WTC11 (cell line): ENCODE results near the gene MEN1. TPM values are rescaled to one million over a fixed set of nuclear protein-coding genes. Genes with fewer than 3 reads are reported as not detected.

Source experiments
- ATAC-seq: fragments of 200-7000 bp; cut with Tn5 transposase; 2 replicates; pipeline ENCODE4 v1.10.0; 2021; ENCODE audit warnings: mild to moderate bottlenecking, moderate library complexity
- CTCF ChIA-PET: fragments of 300-600 bp; sonication (Branson Sonifier 250); formaldehyde crosslinking; loops from one replicate; lab custom pipeline; 2021; ENCODE audit warnings: antibody characterized with exemption; lab: Charles Lee
- POLR2A ChIA-PET: fragments of 350-600 bp; sonication (Branson Sonifier 250); formaldehyde crosslinking; loops from one replicate; lab custom pipeline; 2021; ENCODE audit warnings: antibody characterized with exemption; lab: Charles Lee
- DNase-seq: peaks from one replicate; pipeline ENCODE4 v3.0.0; 2021; ENCODE audit warnings: low spot score
- H3K27ac Mint-ChIP-seq: 2 replicates; pipeline ENCODE4 v1.8.0; 2021; ENCODE audit warnings: mixed read lengths
- H3K27me3 Mint-ChIP-seq: 2 replicates; pipeline ENCODE4 v1.8.0; 2021; ENCODE audit warnings: low read depth, mild to moderate bottlenecking, moderate library complexity, mixed read lengths
- H3K36me3 Mint-ChIP-seq: 2 replicates; pipeline ENCODE4 v1.8.0; 2021; ENCODE audit warnings: mixed read lengths
- H3K4me1 Mint-ChIP-seq: 2 replicates; pipeline ENCODE4 v1.8.0; 2022; ENCODE audit warnings: mixed read lengths
- H3K4me3 Mint-ChIP-seq: 2 replicates; pipeline ENCODE4 v1.8.0; 2021; ENCODE audit warnings: mild to moderate bottlenecking, moderate library complexity, mixed read lengths
- H3K9me3 Mint-ChIP-seq: 2 replicates; pipeline ENCODE4 v1.8.0; 2021; ENCODE audit warnings: mixed read lengths
- ATF3 ChIP-seq: sonication (generic); formaldehyde crosslinking; conservative IDR thresholded peaks from 2 replicates; pipeline ENCODE4 v1.8.1; 2022; ENCODE audit warnings: mild to moderate bottlenecking, missing genetic modification reagents
- ETV6 ChIP-seq: sonication (generic); formaldehyde crosslinking; IDR thresholded peaks from 2 replicates; pipeline ENCODE4 v1.8.1; 2022; ENCODE audit warnings: mild to moderate bottlenecking, missing genetic modification reagents
- GABPB1 ChIP-seq: sonication (generic); formaldehyde crosslinking; IDR thresholded peaks from 2 replicates; pipeline ENCODE4 v1.8.1; 2023; ENCODE audit warnings: mild to moderate bottlenecking, missing genetic modification reagents
- GRHL2 ChIP-seq: fragments of 250-450 bp; sonication (Bioruptor Pico); IDR thresholded peaks from 2 replicates; pipeline ENCODE4 v1.8.0; 2022; ENCODE audit warnings: mild to moderate bottlenecking, moderate library complexity; ENCODE audit not compliant: insufficient replicate concordance, severe bottlenecking
- GTF2I ChIP-seq: fragments of 250-450 bp; sonication (Bioruptor Pico); conservative IDR thresholded peaks from 2 replicates; pipeline ENCODE4 v1.4.0; 2021; ENCODE audit warnings: mild to moderate bottlenecking
- IRF2 ChIP-seq: sonication (generic); formaldehyde crosslinking; IDR thresholded peaks from 2 replicates; pipeline ENCODE4 v1.8.0; 2022; ENCODE audit warnings: low read depth, missing genetic modification reagents, borderline replicate concordance
- JAZF1 ChIP-seq: fragments of 250-450 bp; sonication (Bioruptor Pico); IDR thresholded peaks from 2 replicates; pipeline ENCODE4 v1.9.0; 2021; ENCODE audit warnings: moderate library complexity, mild to moderate bottlenecking, inconsistent platforms
- OVOL2 ChIP-seq: fragments of 250-450 bp; sonication (Bioruptor Pico); IDR thresholded peaks from 2 replicates; pipeline ENCODE4 v1.9.0; 2021; ENCODE audit warnings: mild to moderate bottlenecking, borderline replicate concordance
- PRDM15 ChIP-seq: sonication (generic); formaldehyde crosslinking; IDR thresholded peaks from 2 replicates; pipeline ENCODE4 v1.8.0; 2022; ENCODE audit warnings: missing genetic modification reagents
- PRRX2 ChIP-seq: fragments of 250-450 bp; sonication (Bioruptor Pico); IDR thresholded peaks from 2 replicates; pipeline ENCODE4 v1.8.0; 2021; ENCODE audit warnings: mild to moderate bottlenecking
- ZNF121 ChIP-seq: sonication (generic); formaldehyde crosslinking; IDR thresholded peaks from 2 replicates; pipeline ENCODE4 v1.8.0; 2023; ENCODE audit warnings: missing genetic modification reagents
- ZNF219 ChIP-seq: sonication (generic); formaldehyde crosslinking; IDR thresholded peaks from 2 replicates; pipeline ENCODE4 v1.8.0; 2023; ENCODE audit warnings: missing genetic modification reagents, mild to moderate bottlenecking, borderline replicate concordance
- ZNF263 ChIP-seq: sonication (generic); formaldehyde crosslinking; IDR thresholded peaks from 2 replicates; pipeline ENCODE4 v1.8.1; 2022; ENCODE audit warnings: low read depth, mild to moderate bottlenecking, moderate library complexity, missing genetic modification reagents
- ZNF281 ChIP-seq: sonication (generic); formaldehyde crosslinking; IDR thresholded peaks from 2 replicates; pipeline ENCODE4 v1.8.0; 2023; ENCODE audit warnings: mild to moderate bottlenecking, missing genetic modification reagents
- total RNA-seq: library from RNA; stranded (reverse); gene quantifications from 3 replicates; pipeline ENCODE4 v1.2.3, GENCODE V29; 2021
- TF ChIP-seq, protein P1 (sequence below): sonication (generic); formaldehyde crosslinking; IDR thresholded peaks from 2 replicates; pipeline ENCODE4 v1.8.1; 2022; ENCODE audit warnings: low read depth, mild to moderate bottlenecking, moderate library complexity, missing genetic modification reagents, borderline replicate concordance
- TF ChIP-seq, protein P2 (sequence below): sonication (generic); formaldehyde crosslinking; IDR thresholded peaks from 2 replicates; pipeline ENCODE4 v1.8.1; 2023; ENCODE audit warnings: mild to moderate bottlenecking, missing genetic modification reagents
- TF ChIP-seq, protein P3 (sequence below): sonication (generic); formaldehyde crosslinking; IDR thresholded peaks from 2 replicates; pipeline ENCODE4 v1.8.1; 2022; ENCODE audit warnings: low read depth, missing genetic modification reagents, borderline replicate concordance
- TF ChIP-seq, protein P4 (sequence below): fragments of 250-450 bp; sonication (Bioruptor Pico); IDR thresholded peaks from 2 replicates; pipeline ENCODE4 v1.8.0; 2021; ENCODE audit warnings: mild to moderate bottlenecking

MEN1 gene
- total RNA-seq, 1 experiment from 2014 or later: 47.1 TPM

GRCh38 chr11:64766881-64767280, 43.5 kb downstream of the MEN1 start (continued):
- no peak for TF ChIP-seq PRDM15 (CRISPR knock-in tag)
- TF ChIP-seq, protein P1, sequence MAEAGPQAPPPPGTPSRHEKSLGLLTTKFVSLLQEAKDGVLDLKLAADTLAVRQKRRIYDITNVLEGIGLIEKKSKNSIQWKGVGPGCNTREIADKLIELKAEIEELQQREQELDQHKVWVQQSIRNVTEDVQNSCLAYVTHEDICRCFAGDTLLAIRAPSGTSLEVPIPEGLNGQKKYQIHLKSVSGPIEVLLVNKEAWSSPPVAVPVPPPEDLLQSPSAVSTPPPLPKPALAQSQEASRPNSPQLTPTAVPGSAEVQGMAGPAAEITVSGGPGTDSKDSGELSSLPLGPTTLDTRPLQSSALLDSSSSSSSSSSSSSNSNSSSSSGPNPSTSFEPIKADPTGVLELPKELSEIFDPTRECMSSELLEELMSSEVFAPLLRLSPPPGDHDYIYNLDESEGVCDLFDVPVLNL (CRISPR knock-in tag): no peak
- no peak for TF ChIP-seq ATF3
- no peak for TF ChIP-seq OVOL2

- no peak overlapping the region for H3K4me3 Mint-ChIP-seq
- ChIA-PET CTCF (interaction anchor here (1.1 to 1.4 kb wide), 2 partner anchors 13 to 22 kb away, joined by 3 read pairs; partner anchors contain the start of genes RASGRP2 and SF1), POLR2A (interaction anchor here (0.7 kb wide), 1 partner anchor 13 kb away, joined by 4 read pairs; no protein-coding TSS in a partner anchor)
- peak overlapping the region; percentile 79 for H3K27ac Mint-ChIP-seq
- ATAC-seq (no peak), DNase-seq (no peak)
- H3K9me3 Mint-ChIP-seq: no peaks in the 10 kb centered on the region
- H3K27me3 Mint-ChIP-seq: no peaks in the 10 kb centered on the region
- TF ChIP-seq JAZF1 (CRISPR knock-in tag): no peak
- TF ChIP-seq ZNF121: no peak
- no peak for TF ChIP-seq GTF2I (CRISPR knock-in tag)
- H3K4me1 Mint-ChIP-seq: peaks cover 66% of the 10 kb centered on the region
- peaks cover 62% of the 10 kb centered on the region for H3K36me3 Mint-ChIP-seq
Observed at GRCh38 chr11:64765851-64766665, 44.3 kb downstream of the MEN1 start.

DNA sequence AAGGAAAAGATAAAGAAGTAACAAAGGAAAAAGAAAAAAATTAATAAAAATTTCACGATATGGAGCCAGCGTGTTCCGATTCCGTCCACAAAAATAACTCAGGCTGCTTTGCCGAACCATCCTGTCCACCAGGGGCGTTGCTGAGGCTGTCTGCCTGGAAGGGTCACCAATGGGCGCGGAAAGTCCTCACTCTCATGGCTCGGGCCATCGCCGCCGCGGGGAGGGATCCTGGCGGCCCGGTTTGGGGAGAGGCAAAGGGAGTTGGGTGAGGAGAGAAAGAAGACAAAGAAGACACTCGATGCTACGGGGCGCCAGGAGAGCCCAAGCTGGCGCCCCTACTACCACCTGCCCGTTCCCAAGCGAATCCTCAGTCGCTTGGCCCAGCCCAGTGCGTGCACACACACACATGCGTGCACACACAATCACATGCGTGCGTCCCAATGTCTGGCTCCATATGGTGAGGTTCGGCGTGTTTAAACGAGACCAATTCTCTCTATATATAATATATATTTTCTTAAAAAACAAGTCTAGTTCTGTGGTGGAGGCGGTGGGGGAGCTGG, 45.0 kb downstream of the MEN1 start:
- H3K9me3 Mint-ChIP-seq: no peaks in the 10 kb centered on the region
- H3K27me3 Mint-ChIP-seq: no peaks in the 10 kb centered on the region
- H3K27ac Mint-ChIP-seq: peak overlapping the region; percentile 98
- CTCF ChIA-PET: interaction anchor here (0.8 to 7.5 kb wide), 4 partner anchors 13 to 77 kb away, joined by 3 to 150 read pairs (median 5); partner anchors contain the start of genes RASGRP2 and SF1
- no peak for ATAC-seq
- POLR2A ChIA-PET: no interaction called here
- peak; percentile 63 for DNase-seq
- H3K4me3 Mint-ChIP-seq: no peak overlapping the region; the same call in 1 of the 2 replicates
- peaks cover 72% of the 10 kb centered on the region for H3K4me1 Mint-ChIP-seq
- peaks cover 55% of the 10 kb centered on the region for H3K36me3 Mint-ChIP-seq
- TF ChIP-seq GABPB1 (CRISPR knock-in tag): no peak
- TF ChIP-seq ZNF263 (CRISPR knock-in tag): no peak
- TF ChIP-seq, protein P2, sequence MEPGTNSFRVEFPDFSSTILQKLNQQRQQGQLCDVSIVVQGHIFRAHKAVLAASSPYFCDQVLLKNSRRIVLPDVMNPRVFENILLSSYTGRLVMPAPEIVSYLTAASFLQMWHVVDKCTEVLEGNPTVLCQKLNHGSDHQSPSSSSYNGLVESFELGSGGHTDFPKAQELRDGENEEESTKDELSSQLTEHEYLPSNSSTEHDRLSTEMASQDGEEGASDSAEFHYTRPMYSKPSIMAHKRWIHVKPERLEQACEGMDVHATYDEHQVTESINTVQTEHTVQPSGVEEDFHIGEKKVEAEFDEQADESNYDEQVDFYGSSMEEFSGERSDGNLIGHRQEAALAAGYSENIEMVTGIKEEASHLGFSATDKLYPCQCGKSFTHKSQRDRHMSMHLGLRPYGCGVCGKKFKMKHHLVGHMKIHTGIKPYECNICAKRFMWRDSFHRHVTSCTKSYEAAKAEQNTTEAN: no peak
- TF ChIP-seq GRHL2 (CRISPR knock-in tag): no peak
- TF ChIP-seq IRF2: no peak
- TF ChIP-seq, protein P3, sequence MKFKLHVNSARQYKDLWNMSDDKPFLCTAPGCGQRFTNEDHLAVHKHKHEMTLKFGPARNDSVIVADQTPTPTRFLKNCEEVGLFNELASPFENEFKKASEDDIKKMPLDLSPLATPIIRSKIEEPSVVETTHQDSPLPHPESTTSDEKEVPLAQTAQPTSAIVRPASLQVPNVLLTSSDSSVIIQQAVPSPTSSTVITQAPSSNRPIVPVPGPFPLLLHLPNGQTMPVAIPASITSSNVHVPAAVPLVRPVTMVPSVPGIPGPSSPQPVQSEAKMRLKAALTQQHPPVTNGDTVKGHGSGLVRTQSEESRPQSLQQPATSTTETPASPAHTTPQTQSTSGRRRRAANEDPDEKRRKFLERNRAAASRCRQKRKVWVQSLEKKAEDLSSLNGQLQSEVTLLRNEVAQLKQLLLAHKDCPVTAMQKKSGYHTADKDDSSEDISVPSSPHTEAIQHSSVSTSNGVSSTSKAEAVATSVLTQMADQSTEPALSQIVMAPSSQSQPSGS (CRISPR knock-in tag): no peak
- no peak for TF ChIP-seq PRRX2 (CRISPR knock-in tag)
- TF ChIP-seq ETV6: no peak
- no peak for TF ChIP-seq ZNF281 (CRISPR knock-in tag)
- TF ChIP-seq, protein P4, sequence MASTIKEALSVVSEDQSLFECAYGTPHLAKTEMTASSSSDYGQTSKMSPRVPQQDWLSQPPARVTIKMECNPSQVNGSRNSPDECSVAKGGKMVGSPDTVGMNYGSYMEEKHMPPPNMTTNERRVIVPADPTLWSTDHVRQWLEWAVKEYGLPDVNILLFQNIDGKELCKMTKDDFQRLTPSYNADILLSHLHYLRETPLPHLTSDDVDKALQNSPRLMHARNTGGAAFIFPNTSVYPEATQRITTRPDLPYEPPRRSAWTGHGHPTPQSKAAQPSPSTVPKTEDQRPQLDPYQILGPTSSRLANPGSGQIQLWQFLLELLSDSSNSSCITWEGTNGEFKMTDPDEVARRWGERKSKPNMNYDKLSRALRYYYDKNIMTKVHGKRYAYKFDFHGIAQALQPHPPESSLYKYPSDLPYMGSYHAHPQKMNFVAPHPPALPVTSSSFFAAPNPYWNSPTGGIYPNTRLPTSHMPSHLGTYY (CRISPR knock-in tag): no peak
- TF ChIP-seq ZNF219 (CRISPR knock-in tag): no peak
